GM21786 (cell line): ENCODE data around the gene DCP1B.
A peak's percentile ranks its signal among the peaks of the same experiment; 100 is the strongest.

Experiments
- ATAC-seq: cut with Tn5 transposase; IDR thresholded peaks from one replicate; pipeline ENCODE4 v1.9.1; 2021; ENCODE audit not compliant: unreplicated experiment

The DCP1B gene

GRCh38 chr12:1935700-1936378 is 68.4 kb downstream of the DCP1B start:
- ATAC-seq, result no peak

- ATAC-seq, result no peak
Measured at GRCh38 chr12:1935242-1935641, 69.0 kb downstream of the DCP1B start.

- ATAC-seq, result no peak
Measured at GRCh38 chr12:1934831-1935230, 69.4 kb downstream of the DCP1B start.

- no peak for ATAC-seq
Measured at GRCh38 chr12:1934068-1934467, 70.2 kb downstream of the DCP1B start.

GRCh38 chr12:1933342-1934051 is 70.8 kb downstream of the DCP1B start:
- no peak for ATAC-seq

- ATAC-seq, result no peak
Measured at GRCh38 chr12:1932264-1932777, 71.9 kb downstream of the DCP1B start.

GRCh38 chr12:1931642-1932041 is 72.6 kb downstream of the DCP1B start:
- ATAC-seq, result no peak

GRCh38 chr12:1930803-1931597 is 73.3 kb downstream of the DCP1B start:
- ATAC-seq, result no peak

GRCh38 chr12:1929985-1930802 is 74.1 kb downstream of the DCP1B start:
- ATAC-seq, result no peak

GRCh38 chr12:1929241-1929984 is 74.8 kb downstream of the DCP1B start:
- no peak for ATAC-seq

GRCh38 chr12:1928439-1929121 is 75.7 kb downstream of the DCP1B start:
- ATAC-seq, result no peak

GRCh38 chr12:1927751-1928351 is 76.4 kb downstream of the DCP1B start:
- ATAC-seq, result no peak

GRCh38 chr12:1927051-1927680 is 77.1 kb downstream of the DCP1B start:
- ATAC-seq, result no peak

GRCh38 chr12:1926251-1926657 is 78.0 kb downstream of the DCP1B start:
- ATAC-seq, result no peak

GRCh38 chr12:1925684-1926006 is 78.6 kb downstream of the DCP1B start:
- no peak for ATAC-seq

- ATAC-seq, result peak; percentile 13
Measured at GRCh38 chr12:1924996-1925683, 79.1 kb downstream of the DCP1B start.

- ATAC-seq, result no peak
Measured at GRCh38 chr12:1922985-1923384, 81.3 kb downstream of the DCP1B start.

GRCh38 chr12:1922075-1922709 is 82.1 kb downstream of the DCP1B start:
- ATAC-seq, result no peak
